ENCODE results near the gene RYR3. TPM values are rescaled to one million over a fixed set of nuclear protein-coding genes. Genes with fewer than 3 reads are reported as not detected.
A peak's percentile ranks its signal among the peaks of the same experiment; 100 is the strongest.

Gene RYR3
- total RNA-seq, 2 donors from 2014 or later: 9.9 to 40.1 TPM

GRCh38 chr15:33678602-33679001 lies 367.8 kb downstream of the RYR3 start:
- no peak overlapping the region for H3K27ac ChIP-seq
- no peaks in the 10 kb centered on the region for H3K9me3 ChIP-seq
- DNase-seq (ENCODE audit: low spot score) (no peak), ATAC-seq (ENCODE audit: insufficient number of reproducible peaks, low FRiP score, low read depth) (no peak)
- no peaks in the 10 kb centered on the region for H3K27me3 ChIP-seq (replicated peaks; ENCODE audit: insufficient read depth)
- peaks cover 3 to 26% of the 10 kb centered on the region in 2 donors for H3K4me1 ChIP-seq (ENCODE audit: control insufficient read depth in 1 of 2, low read depth in 2 of 2)
- no peak overlapping the region for H3K4me3 ChIP-seq
- TF ChIP-seq, protein P1, sequence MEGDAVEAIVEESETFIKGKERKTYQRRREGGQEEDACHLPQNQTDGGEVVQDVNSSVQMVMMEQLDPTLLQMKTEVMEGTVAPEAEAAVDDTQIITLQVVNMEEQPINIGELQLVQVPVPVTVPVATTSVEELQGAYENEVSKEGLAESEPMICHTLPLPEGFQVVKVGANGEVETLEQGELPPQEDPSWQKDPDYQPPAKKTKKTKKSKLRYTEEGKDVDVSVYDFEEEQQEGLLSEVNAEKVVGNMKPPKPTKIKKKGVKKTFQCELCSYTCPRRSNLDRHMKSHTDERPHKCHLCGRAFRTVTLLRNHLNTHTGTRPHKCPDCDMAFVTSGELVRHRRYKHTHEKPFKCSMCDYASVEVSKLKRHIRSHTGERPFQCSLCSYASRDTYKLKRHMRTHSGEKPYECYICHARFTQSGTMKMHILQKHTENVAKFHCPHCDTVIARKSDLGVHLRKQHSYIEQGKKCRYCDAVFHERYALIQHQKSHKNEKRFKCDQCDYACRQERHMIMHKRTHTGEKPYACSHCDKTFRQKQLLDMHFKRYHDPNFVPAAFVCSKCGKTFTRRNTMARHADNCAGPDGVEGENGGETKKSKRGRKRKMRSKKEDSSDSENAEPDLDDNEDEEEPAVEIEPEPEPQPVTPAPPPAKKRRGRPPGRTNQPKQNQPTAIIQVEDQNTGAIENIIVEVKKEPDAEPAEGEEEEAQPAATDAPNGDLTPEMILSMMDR (IDR thresholded peaks at IDR 0.05): no peak
- no peaks in the 10 kb centered on the region for H3K36me3 ChIP-seq

DNA sequence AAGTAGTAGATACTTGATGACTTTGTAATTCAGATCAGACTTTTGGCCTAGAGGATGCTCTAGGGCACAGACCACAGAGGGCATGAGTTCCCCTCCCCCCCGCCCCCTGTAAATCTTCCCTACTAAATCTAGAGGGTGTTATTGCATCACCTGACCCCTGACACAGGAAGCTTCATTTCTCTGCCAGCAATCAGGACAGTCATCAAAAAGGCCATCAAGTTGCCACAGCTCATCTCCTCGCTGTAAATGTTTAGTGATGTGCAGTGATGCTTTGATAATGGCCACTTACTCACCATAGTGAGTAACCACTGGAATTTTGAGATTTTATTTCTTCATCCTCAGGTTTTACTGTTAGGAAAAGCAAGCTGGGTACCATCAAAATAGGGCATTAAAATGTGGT lies 368.3 kb downstream of the RYR3 start:
- Histone ChIP-seq H3K27me3 (replicated peaks; ENCODE audit: insufficient read depth) (no peaks in the 10 kb centered on the region), H3K27ac (no peak overlapping the region), H3K4me1 (ENCODE audit: control insufficient read depth in 1 of 2, low read depth in 2 of 2) (peaks cover 3 to 31% of the 10 kb centered on the region in 2 donors), H3K4me3 (no peak overlapping the region), H3K36me3 (no peaks in the 10 kb centered on the region), H3K9me3 (no peaks in the 10 kb centered on the region)
- TF ChIP-seq, protein P1 (IDR thresholded peaks at IDR 0.05): no peak
- ATAC-seq (ENCODE audit: insufficient number of reproducible peaks, low FRiP score, low read depth) (no peak), DNase-seq (ENCODE audit: low spot score) (no peak)

DNA sequence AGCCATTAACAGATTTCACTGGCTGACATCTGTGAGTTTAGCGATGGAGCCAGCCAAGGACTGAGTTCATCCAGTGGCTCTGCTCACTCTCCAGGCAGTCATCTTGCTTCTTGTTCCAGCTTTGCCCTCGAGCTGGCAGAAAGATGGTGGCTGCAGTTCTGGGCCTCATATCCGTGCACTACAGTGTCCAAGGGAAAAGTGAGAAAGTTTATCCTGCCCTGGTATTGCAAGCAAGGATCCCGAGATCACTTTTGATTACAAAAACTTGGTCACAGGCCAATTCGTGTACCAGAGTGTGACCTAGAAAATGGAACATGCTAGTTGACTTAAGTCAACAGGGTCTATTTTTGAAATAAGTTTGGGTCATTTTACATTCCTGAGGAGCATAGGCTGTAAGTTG lies 369.6 kb downstream of the RYR3 start:
- peaks cover 3 to 32% of the 10 kb centered on the region in 2 donors for H3K4me1 ChIP-seq (ENCODE audit: control insufficient read depth in 1 of 2, low read depth in 2 of 2)
- no peak for DNase-seq (ENCODE audit: low spot score)
- no peaks in the 10 kb centered on the region for H3K9me3 ChIP-seq
- H3K27me3 ChIP-seq (replicated peaks; ENCODE audit: insufficient read depth): no peaks in the 10 kb centered on the region
- ATAC-seq (ENCODE audit: insufficient number of reproducible peaks, low FRiP score, low read depth): no peak
- peak overlapping the region; percentile 3 for H3K4me3 ChIP-seq
- H3K36me3 ChIP-seq: no peaks in the 10 kb centered on the region
- H3K27ac ChIP-seq: peak overlapping the region in 1 of 2 donors; percentile 6
- TF ChIP-seq, protein P1 (IDR thresholded peaks at IDR 0.05): no peak

GRCh38 chr15:33693166-33693800 lies 382.5 kb downstream of the RYR3 start:
- no peak overlapping the region for H3K27ac ChIP-seq
- no peaks in the 10 kb centered on the region for H3K27me3 ChIP-seq (replicated peaks; ENCODE audit: insufficient read depth)
- H3K4me1 ChIP-seq (ENCODE audit: control insufficient read depth in 1 of 2, low read depth in 2 of 2): no peaks in the 10 kb centered on the region
- TF ChIP-seq, protein P1 (IDR thresholded peaks at IDR 0.05): no peak
- DNase-seq (ENCODE audit: low spot score): no peak
- ATAC-seq (ENCODE audit: insufficient number of reproducible peaks, low FRiP score, low read depth): no peak
- H3K4me3 ChIP-seq: no peak overlapping the region
- H3K9me3 ChIP-seq: no peaks in the 10 kb centered on the region
- no peaks in the 10 kb centered on the region for H3K36me3 ChIP-seq

DNA sequence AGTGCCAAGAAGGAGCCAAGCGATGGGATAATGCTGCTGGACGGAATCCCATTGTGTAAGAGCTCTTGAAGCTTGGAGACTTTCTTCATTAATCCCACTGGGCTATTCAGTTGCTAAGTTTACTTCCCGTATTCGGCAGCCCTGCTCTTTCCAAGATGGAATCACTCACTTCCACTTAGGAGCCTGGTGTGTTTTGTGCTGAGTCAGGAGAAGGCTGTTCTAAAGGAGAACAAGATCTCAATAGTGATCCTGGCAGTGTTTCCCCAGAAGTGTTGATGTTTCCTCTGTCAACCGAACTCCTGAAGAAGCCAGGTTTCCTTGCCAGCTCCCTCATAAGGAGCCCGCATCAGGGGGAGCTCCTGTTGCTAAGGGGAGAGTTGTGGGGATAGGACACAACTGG lies 387.4 kb downstream of the RYR3 start:
- DNase-seq (ENCODE audit: low spot score) (no peak), ATAC-seq (ENCODE audit: insufficient number of reproducible peaks, low FRiP score, low read depth) (no peak)
- no peak overlapping the region for H3K27ac ChIP-seq
- no peaks in the 10 kb centered on the region for H3K36me3 ChIP-seq
- TF ChIP-seq, protein P1 (IDR thresholded peaks at IDR 0.05): no peak
- H3K27me3 ChIP-seq (replicated peaks; ENCODE audit: insufficient read depth): no peaks in the 10 kb centered on the region
- H3K4me1 ChIP-seq (ENCODE audit: control insufficient read depth in 1 of 2, low read depth in 2 of 2): peaks cover 0 to 7% of the 10 kb centered on the region in 2 donors
- H3K4me3 ChIP-seq: no peak overlapping the region
- no peaks in the 10 kb centered on the region for H3K9me3 ChIP-seq

All from thoracic aorta (tissue), 2 donors.